K562 (cell line): ENCODE measurements around the gene RDH8. TPM values are rescaled to one million over a fixed set of nuclear protein-coding genes. Genes with fewer than 3 reads are reported as not detected.

ENCODE experiments used
- ASH1L ChIP-seq: fragments of 450-650 bp; IDR thresholded peaks from 2 replicates; pipeline ENCODE4 v1.6.1; 2018; ENCODE audit warnings: borderline replicate concordance, mild to moderate bottlenecking, low read depth; ENCODE audit not compliant: partially characterized antibody
- ATF7 ChIP-seq: fragments of 450-650 bp; IDR thresholded peaks from 2 replicates; pipeline ENCODE4 v1.7.1; 2014; ENCODE audit warnings: mild to moderate bottlenecking, moderate library complexity
- ETV5 ChIP-seq: sonication (generic); formaldehyde crosslinking; IDR thresholded peaks from 2 replicates; pipeline ENCODE4 v1.4.0; 2020; ENCODE audit warnings: low read depth, mild to moderate bottlenecking, missing genetic modification reagents
- HNRNPL ChIP-seq: fragments of 200-400 bp; formaldehyde crosslinking; IDR thresholded peaks from 2 replicates; pipeline ENCODE4 v1.6.1; 2017; ENCODE audit warnings: low read depth, mild to moderate bottlenecking, low read length
- JUND ChIP-seq, 2 experiments: IDR thresholded peaks; 2 replicates in 1 of 2; 3 replicates in 1 of 2; pipeline ENCODE4 v1.6.1; 2011; ENCODE audit warnings: borderline replicate concordance in 2 of 2, low read depth in 2 of 2, low read length in 2 of 2, improper control_type of control experiment in 1 of 2, missing biosample characterization in 1 of 2, missing genetic modification characterization in 1 of 2, missing genetic modification reagents in 1 of 2
- KAT8 ChIP-seq: fragments of 450-650 bp; IDR thresholded peaks from 2 replicates; pipeline ENCODE4 v1.6.1; 2016; ENCODE audit warnings: low read depth, mild to moderate bottlenecking
- MTA3 ChIP-seq: fragments of 450-650 bp; formaldehyde crosslinking; IDR thresholded peaks from 2 replicates; pipeline ENCODE4 v1.6.1; 2017; ENCODE audit warnings: mild to moderate bottlenecking, borderline replicate concordance
- NR2C2 ChIP-seq, 2 experiments: fragments of 200-800 bp in 1 of 2; sonication (Bioruptor generic) in 1 of 2; sonication (generic) in 1 of 2; formaldehyde crosslinking in 1 of 2; IDR thresholded peaks; 2 replicates each; pipeline versions ENCODE4 v1.6.1 to v1.8.0; 2016 to 2022; ENCODE audit warnings: mild to moderate bottlenecking in 1 of 2, missing compliant biosample characterization in 1 of 2, missing genetic modification characterization in 1 of 2, missing genetic modification reagents in 1 of 2
- OTX1 ChIP-seq: fragments of 450-650 bp; formaldehyde crosslinking; IDR thresholded peaks from 2 replicates; pipeline ENCODE4 v1.4.0; 2022; ENCODE audit warnings: mild to moderate bottlenecking
- PHF20 ChIP-seq: fragments of 450-650 bp; IDR thresholded peaks from 2 replicates; pipeline ENCODE4 v1.6.1; 2018; ENCODE audit not compliant: partially characterized antibody
- RBM25 ChIP-seq: fragments of 200-400 bp; formaldehyde crosslinking; IDR thresholded peaks from 2 replicates; pipeline ENCODE4 v1.6.1; 2018; ENCODE audit warnings: low read length, low read depth, moderate library complexity; ENCODE audit not compliant: severe bottlenecking
- SETDB1 ChIP-seq: IDR thresholded peaks from one replicate; pipeline ENCODE4 v1.6.1; 2012; ENCODE audit warnings: low read length, control low read depth, inconsistent platforms
- ZKSCAN1 ChIP-seq: fragments of 150-350 bp; IDR thresholded peaks from 2 replicates; pipeline ENCODE4 v1.6.1; 2016; ENCODE audit warnings: low read depth, low read length
- ZNF3 ChIP-seq: fragments of 250-450 bp; sonication (Bioruptor Pico); IDR thresholded peaks from 2 replicates; pipeline ENCODE4 v1.5.0; 2021; ENCODE audit warnings: mild to moderate bottlenecking, moderate library complexity
- ZNF384 ChIP-seq: IDR thresholded peaks from 2 replicates; pipeline ENCODE4 v1.6.1; 2012; ENCODE audit warnings: low read depth, low read length, improper control_type of control experiment
- polyA plus RNA-seq, 8 experiments: library from polyadenylated mRNA; depleted of rRNA in 4 of 8; stranded (reverse) in 5 of 8; unstranded in 3 of 8; fragments of >200 nt; fragmentation: Nextera tagmentation in 2 of 8; fragmentation: Illumina TruSeq in 1 of 8; extraction: Ambion mirVana in 2 of 8; extraction: Trizol in 1 of 8; gene quantifications; 2 replicates each; pipeline versions ENCODE4 v1.2.1 to v1.2.3, GENCODE V29; 2011 to 2014; ENCODE audit warnings: inconsistent platforms in 1 of 8, missing spikeins in 1 of 8
- total RNA-seq, 7 experiments: library from RNA; depleted of rRNA in 6 of 7; stranded (reverse); fragments of >200 nt in 6 of 7; fragmentation: Illumina TruSeq in 2 of 7; extraction: Trizol in 2 of 7; gene quantifications; 2 replicates each; pipeline versions ENCODE4 v1.2.1 to v1.2.3, GENCODE V29; 2011 to 2021; ENCODE audit warnings: low replicate concordance in 1 of 7
- TF ChIP-seq, protein P1 (sequence below): fragments of 450-650 bp; IDR thresholded peaks from 2 replicates; pipeline ENCODE4 v1.6.1; 2016; ENCODE audit warnings: mild to moderate bottlenecking
- TF ChIP-seq, protein P2 (sequence below): sonication (generic); formaldehyde crosslinking; IDR thresholded peaks from 2 replicates; pipeline ENCODE4 v1.9.0; 2022; ENCODE audit warnings: mild to moderate bottlenecking, missing genetic modification reagents
- TF ChIP-seq, protein P3 (sequence below): sonication (generic); formaldehyde crosslinking; IDR thresholded peaks from 2 replicates; pipeline ENCODE4 v1.8.1; 2022; ENCODE audit warnings: missing genetic modification reagents
- TF ChIP-seq, protein P4 (sequence below): fragments of 450-650 bp; IDR thresholded peaks from 2 replicates; pipeline ENCODE4 v1.6.1; 2016; ENCODE audit warnings: antibody characterized with exemption
- TF ChIP-seq, protein P5 (sequence below): sonication (generic); formaldehyde crosslinking; IDR thresholded peaks from 2 replicates; pipeline ENCODE4 v1.5.0; 2020; ENCODE audit warnings: missing genetic modification reagents

The RDH8 gene
- total and polyA plus RNA-seq, 9 of the 15 experiments (the other 6 are each of a cell fraction or from before 2014, with no cell fraction given), result not detected

DNA sequence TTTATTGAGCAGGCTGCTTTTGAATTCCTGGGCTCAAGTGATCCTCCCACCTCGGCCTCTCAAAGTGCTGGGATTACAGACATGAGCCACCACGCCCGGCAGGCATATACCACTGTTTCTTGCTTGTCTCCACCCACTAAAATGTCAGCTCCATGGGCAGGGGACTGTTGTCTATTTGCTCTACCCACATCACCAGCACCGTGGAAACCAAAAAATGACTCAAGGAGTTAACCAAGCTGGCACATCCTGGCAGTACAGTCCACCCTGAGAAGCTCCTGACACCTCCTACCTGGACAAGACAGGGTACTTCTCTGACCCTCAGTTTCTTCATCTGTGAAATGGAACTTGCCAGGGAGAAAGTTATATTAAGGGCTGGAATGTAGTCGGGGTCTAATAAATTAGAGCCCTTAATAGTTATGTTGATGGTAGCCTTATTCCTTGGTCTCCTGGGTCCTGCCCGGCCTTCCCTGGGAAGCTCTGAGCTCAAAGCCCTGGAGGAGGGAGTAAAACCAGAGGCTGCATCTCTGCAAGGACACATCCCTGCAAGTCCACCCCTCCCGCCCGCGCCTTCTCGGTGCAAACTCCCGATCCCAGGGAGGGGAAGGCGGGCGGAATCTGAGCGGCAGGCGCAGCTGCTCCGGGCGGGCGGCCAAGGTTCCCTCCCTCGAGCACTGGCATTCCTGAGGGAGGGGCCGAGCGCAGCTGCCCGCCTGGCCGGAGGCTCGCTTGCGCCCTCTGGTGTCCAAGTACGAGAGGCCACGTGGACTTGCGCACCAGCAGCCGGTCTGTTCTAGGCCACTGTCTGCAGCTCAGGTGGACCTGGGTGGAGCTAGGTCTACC, 14.1 kb downstream of the RDH8 start (continued):
- TF ChIP-seq, protein P1, sequence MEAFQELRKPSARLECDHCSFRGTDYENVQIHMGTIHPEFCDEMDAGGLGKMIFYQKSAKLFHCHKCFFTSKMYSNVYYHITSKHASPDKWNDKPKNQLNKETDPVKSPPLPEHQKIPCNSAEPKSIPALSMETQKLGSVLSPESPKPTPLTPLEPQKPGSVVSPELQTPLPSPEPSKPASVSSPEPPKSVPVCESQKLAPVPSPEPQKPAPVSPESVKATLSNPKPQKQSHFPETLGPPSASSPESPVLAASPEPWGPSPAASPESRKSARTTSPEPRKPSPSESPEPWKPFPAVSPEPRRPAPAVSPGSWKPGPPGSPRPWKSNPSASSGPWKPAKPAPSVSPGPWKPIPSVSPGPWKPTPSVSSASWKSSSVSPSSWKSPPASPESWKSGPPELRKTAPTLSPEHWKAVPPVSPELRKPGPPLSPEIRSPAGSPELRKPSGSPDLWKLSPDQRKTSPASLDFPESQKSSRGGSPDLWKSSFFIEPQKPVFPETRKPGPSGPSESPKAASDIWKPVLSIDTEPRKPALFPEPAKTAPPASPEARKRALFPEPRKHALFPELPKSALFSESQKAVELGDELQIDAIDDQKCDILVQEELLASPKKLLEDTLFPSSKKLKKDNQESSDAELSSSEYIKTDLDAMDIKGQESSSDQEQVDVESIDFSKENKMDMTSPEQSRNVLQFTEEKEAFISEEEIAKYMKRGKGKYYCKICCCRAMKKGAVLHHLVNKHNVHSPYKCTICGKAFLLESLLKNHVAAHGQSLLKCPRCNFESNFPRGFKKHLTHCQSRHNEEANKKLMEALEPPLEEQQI, result no peak
- TF ChIP-seq ZKSCAN1 (0 out of 2 replicates have a peak, but pooled peaks have one; percentile 46), ETV5 (CRISPR knock-in tag) (peak; percentile 57; the same call in 1 of the 2 replicates), ASH1L (no peak), ZNF3 (no peak), JUND (IDR thresholded peaks at IDR 0.05; ENCODE audit: borderline replicate concordance, low read depth, low read length) (peak; percentile 69), JUND (tag; IDR thresholded peaks at IDR 0.05; ENCODE audit: borderline replicate concordance, low read depth, low read length) (peak; percentile 38; the same call in 1 of the 3 replicates), ATF7 (peak; percentile 81), ZNF384 (peak; percentile 39; the same call in 1 of the 2 replicates), NR2C2 (CRISPR knock-in tag; IDR thresholded peaks at IDR 0.05) (peak; percentile 67; the same call in 1 of the 2 replicates), NR2C2 (tag; IDR thresholded peaks at IDR 0.05) (no peak), KAT8 (no peak), PHF20 (no peak), RBM25 (peak; percentile 38), HNRNPL (no peak), OTX1 (CRISPR knock-in tag) (no peak), MTA3 (peak; percentile 65; the same call in 1 of the 2 replicates), SETDB1 (no peak)
- TF ChIP-seq, protein P2, sequence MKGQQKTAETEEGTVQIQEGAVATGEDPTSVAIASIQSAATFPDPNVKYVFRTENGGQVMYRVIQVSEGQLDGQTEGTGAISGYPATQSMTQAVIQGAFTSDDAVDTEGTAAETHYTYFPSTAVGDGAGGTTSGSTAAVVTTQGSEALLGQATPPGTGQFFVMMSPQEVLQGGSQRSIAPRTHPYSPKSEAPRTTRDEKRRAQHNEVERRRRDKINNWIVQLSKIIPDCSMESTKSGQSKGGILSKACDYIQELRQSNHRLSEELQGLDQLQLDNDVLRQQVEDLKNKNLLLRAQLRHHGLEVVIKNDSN (CRISPR knock-in tag), result peak; percentile 90
- TF ChIP-seq, protein P3, sequence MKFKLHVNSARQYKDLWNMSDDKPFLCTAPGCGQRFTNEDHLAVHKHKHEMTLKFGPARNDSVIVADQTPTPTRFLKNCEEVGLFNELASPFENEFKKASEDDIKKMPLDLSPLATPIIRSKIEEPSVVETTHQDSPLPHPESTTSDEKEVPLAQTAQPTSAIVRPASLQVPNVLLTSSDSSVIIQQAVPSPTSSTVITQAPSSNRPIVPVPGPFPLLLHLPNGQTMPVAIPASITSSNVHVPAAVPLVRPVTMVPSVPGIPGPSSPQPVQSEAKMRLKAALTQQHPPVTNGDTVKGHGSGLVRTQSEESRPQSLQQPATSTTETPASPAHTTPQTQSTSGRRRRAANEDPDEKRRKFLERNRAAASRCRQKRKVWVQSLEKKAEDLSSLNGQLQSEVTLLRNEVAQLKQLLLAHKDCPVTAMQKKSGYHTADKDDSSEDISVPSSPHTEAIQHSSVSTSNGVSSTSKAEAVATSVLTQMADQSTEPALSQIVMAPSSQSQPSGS (CRISPR knock-in tag), result no peak
- TF ChIP-seq, protein P4, sequence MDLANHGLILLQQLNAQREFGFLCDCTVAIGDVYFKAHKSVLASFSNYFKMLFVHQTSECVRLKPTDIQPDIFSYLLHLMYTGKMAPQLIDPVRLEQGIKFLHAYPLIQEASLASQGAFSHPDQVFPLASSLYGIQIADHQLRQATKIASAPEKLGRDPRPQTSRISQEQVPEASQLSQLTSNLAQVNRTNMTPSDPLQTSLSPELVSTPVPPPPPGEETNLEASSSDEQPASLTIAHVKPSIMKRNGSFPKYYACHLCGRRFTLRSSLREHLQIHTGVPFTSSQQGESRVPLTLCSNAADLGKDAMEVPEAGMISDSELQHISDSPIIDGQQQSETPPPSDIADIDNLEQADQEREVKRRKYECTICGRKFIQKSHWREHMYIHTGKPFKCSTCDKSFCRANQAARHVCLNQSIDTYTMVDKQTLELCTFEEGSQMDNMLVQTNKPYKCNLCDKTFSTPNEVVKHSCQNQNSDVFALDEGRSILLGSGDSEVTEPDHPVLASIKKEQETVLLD, result no peak
- TF ChIP-seq, protein P5, sequence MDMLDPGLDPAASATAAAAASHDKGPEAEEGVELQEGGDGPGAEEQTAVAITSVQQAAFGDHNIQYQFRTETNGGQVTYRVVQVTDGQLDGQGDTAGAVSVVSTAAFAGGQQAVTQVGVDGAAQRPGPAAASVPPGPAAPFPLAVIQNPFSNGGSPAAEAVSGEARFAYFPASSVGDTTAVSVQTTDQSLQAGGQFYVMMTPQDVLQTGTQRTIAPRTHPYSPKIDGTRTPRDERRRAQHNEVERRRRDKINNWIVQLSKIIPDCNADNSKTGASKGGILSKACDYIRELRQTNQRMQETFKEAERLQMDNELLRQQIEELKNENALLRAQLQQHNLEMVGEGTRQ (CRISPR knock-in tag), result peak; percentile 78
